Muscle of back (tissue), 13 donors: ENCODE measurements around the gene FOXL3. TPM values are rescaled to one million over a fixed set of nuclear protein-coding genes. Genes with fewer than 3 reads are reported as not detected.
A peak's percentile ranks its signal among the peaks of the same experiment; 100 is the strongest.
"Not testable (repeated sequence)": the region's sequence is repeated elsewhere in the genome, so short reads cannot be mapped to it uniquely, and the experiment has no call there.

Source experiments
- DNase-seq, 3 donors: peaks; one replicate each; pipeline versions ENCODE4 v3.0.0 to v3.0.0-alpha.2; 2013
- long read RNA-seq, 9 donors: transcript quantifications; one replicate each; lab custom pipeline, GENCODE V29; 2026
- polyA plus RNA-seq, 10 donors: library from polyadenylated mRNA; unstranded; fragments of 120-200 nt; gene quantifications; one replicate each; pipeline ENCODE4 v1.2.1, GENCODE V29; 2013; ENCODE audit not compliant: insufficient read length in 10 of 10

Gene FOXL3
- polyA plus RNA-seq = not detected
- long read RNA-seq, donor 1 = 0 reads
- long read RNA-seq, donor 2 = 0 reads
- long read RNA-seq, donor 3 = 0 reads
- long read RNA-seq, donor 4 = 0 reads
- long read RNA-seq, donor 5 = 0 reads
- long read RNA-seq, donor 6 = 0 reads
- long read RNA-seq, donor 7 = 0 reads
- long read RNA-seq, donor 8 = 0 reads
- long read RNA-seq, donor 9 = 0 reads

DNA sequence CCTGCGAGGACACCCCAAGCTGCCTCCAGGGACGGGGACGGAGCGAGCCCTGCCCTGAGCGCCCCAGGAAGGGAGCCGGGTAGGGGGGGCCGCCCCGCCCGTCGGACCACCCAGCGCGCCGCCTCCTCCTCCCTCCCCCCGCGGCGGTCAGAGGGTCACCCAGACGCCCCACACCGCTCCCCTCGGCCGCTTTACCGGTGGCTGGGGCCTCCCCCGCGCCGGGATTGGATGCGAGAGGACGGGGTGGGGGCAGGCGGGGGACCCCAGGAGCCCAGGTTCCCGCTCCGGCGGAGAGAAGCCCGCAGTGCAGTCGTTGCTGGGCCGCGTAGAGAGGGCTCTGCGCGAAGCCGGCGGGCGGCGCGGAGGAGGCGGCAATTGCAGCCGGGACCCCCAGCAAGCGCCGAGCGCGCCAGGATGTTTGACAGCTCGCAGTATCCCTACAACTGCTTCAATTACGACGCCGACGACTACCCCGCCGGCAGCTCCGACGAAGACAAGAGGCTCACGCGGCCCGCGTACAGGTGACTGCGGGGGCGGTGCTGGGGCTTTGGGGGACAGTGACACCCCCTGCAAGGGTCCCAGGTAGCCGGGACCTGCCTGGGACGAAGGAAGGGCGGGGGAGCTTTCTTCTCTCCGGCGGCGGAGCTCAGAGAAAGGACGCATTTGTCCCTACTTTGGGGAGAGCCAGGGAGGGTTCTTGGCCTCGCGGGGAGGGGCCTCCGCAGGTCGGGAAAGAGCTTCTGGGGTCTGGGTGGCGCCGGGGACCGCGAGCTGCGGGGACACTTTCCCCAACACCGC, at the start of gene FOXL3:
TSS of gene FOXL3 (plus strand) at position 415 of the 798 bp plus-strand sequence. CDS start at position 415, 0 bp downstream.
- DNase-seq = no peak

- no peak for DNase-seq
These were observed 49.0 kb upstream of the FOXL3 start for GRCh38 chr7:240887-241421.

DNA sequence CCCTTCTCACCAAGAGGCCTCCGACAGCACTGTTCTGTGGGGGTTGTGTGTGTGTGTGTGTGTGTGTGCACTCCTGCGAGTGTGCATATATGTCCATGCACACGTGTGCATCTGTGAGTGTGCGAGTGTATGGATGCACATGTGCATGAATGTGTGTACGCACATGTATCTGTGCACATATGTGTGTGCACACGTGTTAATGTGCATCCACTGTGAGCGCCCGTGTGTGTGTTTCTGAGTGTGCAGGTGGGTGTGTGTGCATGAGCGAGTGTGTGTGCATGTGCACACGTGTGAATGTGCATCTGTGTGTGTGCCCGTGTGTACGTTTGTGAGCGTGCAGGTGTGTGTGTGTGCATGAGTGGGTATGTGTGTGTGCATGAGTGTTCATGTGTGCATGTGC, 48.5 kb upstream of the FOXL3 start:
- no peak for DNase-seq

DNA sequence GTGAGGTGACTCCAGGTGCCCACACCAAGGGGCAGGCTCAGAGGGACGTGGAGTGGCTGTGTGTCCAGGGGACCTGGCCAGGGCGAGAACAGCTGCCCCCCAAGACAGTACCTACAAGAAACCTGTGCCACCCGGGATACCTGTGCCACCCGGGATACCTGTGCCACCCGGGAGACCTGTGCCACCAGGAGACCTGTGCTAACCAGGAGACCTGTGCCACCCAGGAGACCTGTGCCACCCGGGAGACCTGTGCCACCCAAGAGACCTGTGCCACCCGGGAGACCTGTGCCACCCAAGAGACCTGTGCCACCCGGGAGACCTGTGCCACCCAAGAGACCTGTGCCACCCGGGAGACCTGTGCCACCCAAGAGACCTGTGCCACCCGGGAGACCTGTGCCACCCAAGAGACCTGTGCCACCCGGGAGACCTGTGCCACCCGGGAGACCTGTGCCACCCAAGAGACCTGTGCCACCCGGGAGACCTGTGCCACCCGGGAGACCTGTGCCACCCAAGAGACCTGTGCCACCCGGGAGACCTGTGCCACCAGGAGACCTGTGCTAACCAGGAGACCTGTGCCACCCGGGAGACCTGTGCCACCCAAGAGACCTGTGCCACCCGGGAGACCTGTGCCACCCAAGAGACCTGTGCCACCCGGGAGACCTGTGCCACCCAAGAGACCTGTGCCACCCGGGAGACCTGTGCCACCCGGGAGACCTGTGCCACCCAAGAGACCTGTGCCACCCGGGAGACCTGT, 47.0 kb upstream of the FOXL3 start:
- DNase-seq = not testable (repeated sequence)

GRCh38 chr7:243580-243978, 46.4 kb upstream of the FOXL3 start:
- DNase-seq = not testable (repeated sequence)

GRCh38 chr7:244974-245373, 45.0 kb upstream of the FOXL3 start:
- peak in 1 of 3 donors; percentile 54 for DNase-seq

GRCh38 chr7:245574-246295, 44.2 kb upstream of the FOXL3 start:
- DNase-seq = no peak

- no peak for DNase-seq
These were observed 43.5 kb upstream of the FOXL3 start for GRCh38 chr7:246451-246850.

GRCh38 chr7:247181-247580, 42.8 kb upstream of the FOXL3 start:
- no peak for DNase-seq

- DNase-seq = no peak
These were observed 42.3 kb upstream of the FOXL3 start for GRCh38 chr7:247636-248035.

DNA sequence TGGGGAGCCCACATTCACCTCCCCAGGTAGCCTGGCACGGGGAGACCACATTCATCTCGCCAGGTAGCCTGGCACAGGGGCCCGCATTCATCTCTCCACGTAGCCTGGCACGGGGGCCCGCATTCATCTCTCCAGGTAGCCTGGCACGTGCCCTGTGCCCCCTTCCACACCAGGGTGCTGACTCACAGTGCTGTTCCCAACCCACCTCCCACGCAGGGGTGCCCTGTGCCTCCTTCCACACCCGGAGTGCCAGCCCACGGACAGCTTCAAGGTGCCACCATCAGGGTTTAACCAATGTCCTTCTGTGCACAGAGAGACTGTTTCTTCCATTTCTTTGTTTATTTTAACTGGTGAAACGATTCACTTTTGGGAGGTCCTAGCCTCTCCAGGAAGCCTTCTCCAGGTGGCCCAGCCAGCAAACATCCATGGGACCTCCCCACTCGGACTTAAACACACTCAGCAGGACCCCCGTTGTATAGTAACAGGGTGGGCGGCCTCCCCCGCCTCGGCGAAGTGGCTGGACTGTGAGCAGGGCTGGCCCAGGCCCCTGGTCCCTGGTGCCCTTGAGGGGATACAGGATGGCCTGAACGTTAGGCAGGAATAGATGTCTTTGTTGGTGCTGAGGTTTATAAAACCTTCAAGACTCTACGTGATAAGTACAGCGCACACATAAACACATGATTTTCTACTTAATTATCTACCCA, 41.1 kb upstream of the FOXL3 start:
- no peak for DNase-seq

GRCh38 chr7:249989-250388, 40.0 kb upstream of the FOXL3 start:
- no peak for DNase-seq

DNA sequence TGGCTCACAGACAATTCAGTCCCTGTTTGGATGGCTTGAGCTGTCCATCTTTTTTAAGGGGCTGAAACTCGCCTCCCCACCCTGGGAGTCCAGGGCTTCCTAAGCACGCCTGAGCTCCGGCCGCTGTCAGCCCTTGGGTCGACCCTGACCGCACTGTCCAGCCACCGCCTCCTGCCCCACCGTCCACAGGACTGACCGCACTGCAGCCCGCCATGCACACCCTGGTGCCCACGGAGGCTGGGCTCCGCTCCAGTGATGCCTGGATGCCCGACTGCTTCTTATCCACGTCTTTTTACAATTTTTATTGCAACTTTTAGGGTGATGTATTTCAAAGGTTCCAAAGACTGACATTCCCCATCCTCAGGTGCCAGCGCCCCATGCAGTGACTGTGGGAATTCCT, 39.4 kb upstream of the FOXL3 start:
- no peak for DNase-seq

DNA sequence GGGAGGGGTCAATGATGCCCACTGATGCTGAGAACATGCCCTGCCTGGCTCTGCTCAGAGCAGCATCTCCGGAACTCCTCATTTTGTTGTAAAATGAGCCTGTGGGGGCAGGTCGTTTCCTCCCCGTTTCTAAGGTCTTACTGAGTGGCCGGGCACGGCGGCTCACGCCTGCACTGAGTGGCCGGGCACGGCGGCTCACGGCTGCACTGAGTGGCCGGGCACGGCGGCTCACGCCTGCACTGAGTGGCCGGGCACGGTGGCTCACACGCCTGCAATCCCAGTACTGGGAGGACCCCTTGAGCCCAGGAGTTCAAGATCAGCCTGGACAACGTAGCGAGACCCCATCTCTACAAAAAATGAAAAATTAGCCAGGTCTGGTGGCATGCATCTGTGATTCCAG, 39.0 kb upstream of the FOXL3 start:
- DNase-seq = no peak

- DNase-seq = no peak
These were observed 38.4 kb upstream of the FOXL3 start for GRCh38 chr7:251446-252175.

GRCh38 chr7:252216-252965, 37.6 kb upstream of the FOXL3 start:
- no peak for DNase-seq

GRCh38 chr7:252981-253380, 37.0 kb upstream of the FOXL3 start:
- DNase-seq = peak in 1 of 3 donors; percentile 52

GRCh38 chr7:253581-254336, 36.2 kb upstream of the FOXL3 start:
- DNase-seq = peak in 1 of 3 donors; percentile 25
